Small intestine (tissue), 16 donors: Measurements from ENCODE around the gene CAMK1D. TPM values are rescaled to one million over a fixed set of nuclear protein-coding genes. Genes with fewer than 3 reads are reported as not detected.
"Not testable (repeated sequence)": the region's sequence is repeated elsewhere in the genome, so short reads cannot be mapped to it uniquely, and the experiment has no call there.

Experiments used
- DNase-seq, 2 donors: peaks; one replicate each; pipeline versions ENCODE4 v3.0.0 to v3.0.0-alpha.2; 2013
- FAIRE-seq: peaks from 2 replicates; lab custom pipeline; 2012; peaks lifted over from hg19 to GRCh38; lab: Jason Lieb, UNC
- H3K27ac ChIP-seq, 3 donors: one replicate each; pipeline ENCODE4 v1.5.1; 2013; ENCODE audit warnings: low read length in 2 of 3, mild to moderate bottlenecking in 2 of 3, control low read depth in 1 of 3, inconsistent platforms in 1 of 3, low read depth in 1 of 3, moderate library complexity in 1 of 3
- H3K27me3 ChIP-seq, 3 donors: one replicate each; pipeline ENCODE4 v1.6.1; 2013; ENCODE audit warnings: low read length in 3 of 3, inconsistent platforms in 1 of 3; ENCODE audit not compliant: control insufficient read depth in 3 of 3, insufficient read depth in 3 of 3
- H3K36me3 ChIP-seq, 3 donors: one replicate each; pipeline ENCODE4 v1.6.1; 2013; ENCODE audit warnings: low read length in 3 of 3, inconsistent platforms in 1 of 3, low read depth in 1 of 3, mild to moderate bottlenecking in 1 of 3, moderate library complexity in 1 of 3; ENCODE audit not compliant: control insufficient read depth in 3 of 3, insufficient read depth in 2 of 3
- H3K4me1 ChIP-seq, 3 donors: one replicate each; pipeline ENCODE4 v1.6.1; 2013; ENCODE audit warnings: low read length in 2 of 3, inconsistent platforms in 1 of 3, low read depth in 1 of 3, mild to moderate bottlenecking in 1 of 3, moderate library complexity in 1 of 3; ENCODE audit not compliant: control insufficient read depth in 3 of 3, insufficient read depth in 2 of 3
- H3K4me3 ChIP-seq, 3 donors: one replicate each; pipeline ENCODE4 v1.5.1; 2013; ENCODE audit warnings: low read length in 3 of 3, control low read depth in 1 of 3, inconsistent platforms in 1 of 3, low read depth in 1 of 3, mild to moderate bottlenecking in 1 of 3, moderate library complexity in 1 of 3
- H3K9me3 ChIP-seq, 2 donors: one replicate each; pipeline ENCODE4 v1.6.1; 2013; ENCODE audit warnings: low read depth in 1 of 2, low read length in 1 of 2; ENCODE audit not compliant: control insufficient read depth in 2 of 2, insufficient read depth in 1 of 2
- WGBS, 3 donors: extraction: QIAGEN DNeasy Blood & Tissue Kit; methylation state at CpG; one replicate each; pipeline ENCODE4 v1.1.7; 2013; 5-methylcytosine and 5-hydroxymethylcytosine counted together
- long read RNA-seq, 10 donors: transcript quantifications; one replicate each; lab custom pipeline, GENCODE V29; 2026
- polyA plus RNA-seq, 4 donors: library from polyadenylated mRNA; stranded (reverse) in 3 of 4; unstranded in 1 of 4; fragments of 200-250 nt in 3 of 4; fragments of 120-200 nt in 1 of 4; gene quantifications; one replicate each; pipeline versions ENCODE4 v1.2.1 to v1.2.3, GENCODE V29; 2013
- donor health status: healthy with polysubstance abuse.
- donor health status: control.
- donor health status: control.
- donor health status: Bipolar disorder and iron deficiency.
- donor health status: healthy.

The CAMK1D gene
- polyA plus RNA-seq: 1 to 10 TPM in 3 of 4 donors, under 1 TPM in 1; 0.45 to 9.7 (median 3.8) TPM
- long read RNA-seq, donor 1: 0 reads
- long read RNA-seq, donor 2: 0 reads
- long read RNA-seq, donor 3: 0 reads
- long read RNA-seq, donor 4: 0 reads
- long read RNA-seq, donor 5: 0 reads
- long read RNA-seq, donor 6: 0 reads
- long read RNA-seq, donor 7: 0 reads
- long read RNA-seq, donor 8: 0 reads
- long read RNA-seq, donor 9: 0 reads
- long read RNA-seq, donor 10: 0 reads

DNA sequence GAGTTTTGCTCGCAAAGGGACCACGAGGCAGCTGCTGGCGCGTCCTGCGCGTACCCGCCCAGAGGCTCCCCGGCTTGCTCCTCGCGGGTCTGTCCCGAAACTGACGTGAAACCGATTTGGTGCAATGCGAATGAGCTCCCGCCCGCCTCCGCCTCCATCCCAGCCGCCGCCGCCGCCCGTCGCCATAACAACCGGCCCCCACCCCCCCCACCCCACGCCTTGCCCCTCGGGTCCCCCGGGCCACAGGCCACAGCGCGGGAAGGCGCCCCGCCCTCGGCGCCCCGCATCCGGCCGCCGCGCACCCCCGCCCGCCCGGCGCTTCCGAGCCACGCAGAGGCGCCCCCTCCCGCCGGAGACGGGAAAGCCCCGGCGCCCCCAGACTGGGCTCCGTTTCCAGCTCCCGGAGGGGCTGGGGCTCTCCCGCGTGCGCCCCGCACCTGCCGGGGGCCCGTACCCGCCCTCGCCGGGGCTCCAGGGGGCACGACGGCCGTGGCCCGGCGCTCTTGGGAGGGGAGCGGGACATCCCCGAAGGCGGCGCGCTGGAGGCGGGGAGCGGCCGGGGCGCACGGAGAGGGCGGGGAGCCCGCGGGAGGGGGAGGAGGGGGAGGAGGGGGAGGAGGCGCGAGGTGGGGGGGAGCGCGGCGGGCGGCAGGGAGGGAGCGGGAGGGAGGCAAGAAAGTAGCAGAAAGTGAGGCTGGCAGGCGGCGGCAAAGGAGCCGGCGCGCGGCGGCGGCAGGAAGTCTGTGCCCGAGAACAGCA, at the start of gene CAMK1D:
Gene CAMK1D, plus strand, starts transcription at position 678 of the 759 bp plus-strand sequence.
- peak within 1 kb of the TSS; percentile 79 to 92 (median 83) for H3K4me3 ChIP-seq
- 0 to 1% (median 1%) methylated on average over 39 to 94 of the region's 95 CpGs for WGBS, 3 donors
- DNase-seq (peak; percentile 73 to 85), FAIRE-seq (no peak)
- H3K36me3 ChIP-seq: no peaks in the 10 kb centered on the region
- peaks cover 0 to 15% (median 2%) of the 10 kb centered on the region in 3 donors for H3K4me1 ChIP-seq
- H3K9me3 ChIP-seq: no peaks in the 10 kb centered on the region
- H3K27ac ChIP-seq: peak within 1 kb of the TSS; percentile 59 to 84 (median 69)
- no peaks in the 10 kb centered on the region for H3K27me3 ChIP-seq

DNA sequence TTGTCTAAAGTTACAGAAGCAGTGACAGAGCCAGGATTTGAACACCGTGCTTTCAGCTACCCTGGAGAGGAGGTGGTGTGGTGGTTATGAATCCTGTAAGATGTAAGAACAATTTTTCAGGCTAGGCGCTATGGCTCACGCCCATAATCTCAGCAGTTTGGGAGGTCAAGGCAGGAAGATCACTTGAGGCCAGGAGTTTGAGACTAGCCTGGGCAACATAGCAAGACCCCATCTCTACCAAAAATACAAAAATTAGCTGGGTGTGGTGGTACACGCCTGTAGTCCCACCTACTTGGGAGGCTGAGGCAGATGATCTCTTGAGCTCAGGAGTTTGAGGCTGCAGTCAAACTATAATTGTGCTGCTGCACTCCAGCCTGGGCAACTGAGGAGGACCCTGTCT, 48.3 kb upstream of the CAMK1D start:
- not testable (repeated sequence) for H3K9me3 ChIP-seq, H3K4me3 ChIP-seq, DNase-seq, H3K27me3 ChIP-seq, H3K27ac ChIP-seq, H3K36me3 ChIP-seq, H3K4me1 ChIP-seq, FAIRE-seq
- 94 to 96% (median 95%) methylated on average over 4 of the region's 4 CpGs for WGBS, 3 donors

DNA sequence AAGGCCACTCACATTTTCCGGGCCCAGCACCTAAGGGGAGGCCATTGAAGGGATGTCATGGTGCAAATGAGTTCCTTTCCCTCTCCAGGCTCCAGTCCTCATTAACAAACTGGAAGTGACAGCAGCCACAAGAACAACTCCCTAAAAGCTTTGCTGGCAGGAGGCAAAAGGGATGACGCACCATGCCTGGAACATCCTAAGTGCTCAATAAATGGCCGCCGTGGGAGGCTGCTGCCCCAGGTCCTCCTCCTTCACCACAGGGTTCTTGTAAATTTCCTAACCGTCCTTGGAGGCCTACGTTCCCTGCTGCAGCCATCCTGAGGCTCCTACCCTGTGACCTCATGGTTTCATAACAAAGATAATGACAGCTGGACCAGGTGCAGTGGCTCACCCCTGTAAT, 41.3 kb upstream of the CAMK1D start:
- Histone ChIP-seq H3K4me1 (no peaks in the 10 kb centered on the region), H3K27me3 (no peaks in the 10 kb centered on the region), H3K9me3 (no peaks in the 10 kb centered on the region), H3K27ac (no peak overlapping the region), H3K36me3 (no peaks in the 10 kb centered on the region), H3K4me3 (no peak overlapping the region)
- FAIRE-seq (no peak), DNase-seq (no peak)
- WGBS, 3 donors: 83 to 93% (median 89%) methylated on average over 6 of the region's 6 CpGs

DNA sequence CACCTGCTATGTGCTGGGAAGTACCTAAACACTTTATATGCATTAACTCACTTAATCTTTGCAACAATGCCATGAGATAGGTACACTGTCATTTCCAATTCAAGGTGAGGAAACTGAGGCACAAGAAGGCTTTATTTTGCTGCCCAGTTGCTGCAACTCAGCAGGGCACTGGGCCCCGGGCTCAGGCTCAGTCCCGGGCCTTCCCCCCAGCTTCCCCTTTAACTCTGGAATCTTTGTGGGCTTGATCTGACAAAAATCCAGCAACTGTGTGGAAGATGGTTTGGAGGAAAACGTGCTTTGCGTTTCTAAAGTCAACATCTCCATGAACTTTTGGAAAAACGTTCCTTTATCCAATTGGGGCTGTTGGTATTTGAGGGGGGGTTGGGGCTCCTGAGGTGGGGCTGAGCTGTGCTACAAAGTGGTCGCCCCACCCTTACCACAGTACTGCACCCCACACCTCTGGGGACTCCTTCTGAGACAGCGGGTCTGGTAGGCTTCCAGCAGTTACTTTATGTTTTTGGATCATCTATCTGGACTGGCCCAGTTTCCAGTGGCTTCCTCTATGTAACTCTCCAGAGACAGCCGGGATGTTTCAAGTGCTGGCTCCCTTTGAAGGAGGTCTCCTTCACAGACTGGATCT, 40.5 kb upstream of the CAMK1D start:
- 67 to 81% (median 76%) methylated on average over 8 of the region's 8 CpGs for WGBS, 3 donors
- no peaks in the 10 kb centered on the region for H3K4me1 ChIP-seq
- no peak for FAIRE-seq

DNA sequence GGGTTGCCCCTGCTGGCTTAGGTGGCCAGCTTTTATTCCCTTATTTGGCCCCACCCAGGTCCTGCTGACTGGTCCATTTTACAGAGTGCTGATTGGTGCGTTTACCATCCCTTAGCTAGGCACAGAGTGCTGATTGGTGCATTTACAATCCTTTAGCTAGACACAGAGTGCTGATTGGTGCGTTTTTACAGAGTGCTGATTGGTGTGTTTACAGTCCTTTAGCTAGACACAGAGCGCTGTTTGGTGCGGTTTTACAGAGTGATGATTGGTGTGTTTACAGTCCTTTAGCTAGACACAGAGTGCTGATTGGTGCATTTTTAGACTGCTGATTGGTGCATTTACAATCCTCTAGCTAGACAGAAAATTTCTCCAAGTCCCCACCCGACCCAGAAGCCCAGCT, 39.6 kb upstream of the CAMK1D start:
- not testable (repeated sequence) for H3K27ac ChIP-seq, H3K27me3 ChIP-seq, H3K4me1 ChIP-seq, H3K9me3 ChIP-seq, H3K36me3 ChIP-seq, H3K4me3 ChIP-seq, FAIRE-seq, DNase-seq
- 80 to 89% (median 85%) methylated on average over 5 of the region's 5 CpGs for whole genome bisulfite sequencing, 3 donors

More for the DNA sequence above, 40.5 kb upstream of the CAMK1D start:
- Histone ChIP-seq H3K27me3 (no peaks in the 10 kb centered on the region), H3K27ac (no peak overlapping the region), H3K9me3 (no peaks in the 10 kb centered on the region), H3K36me3 (no peaks in the 10 kb centered on the region), H3K4me3 (no peak overlapping the region)
- DNase-seq: no peak

DNA sequence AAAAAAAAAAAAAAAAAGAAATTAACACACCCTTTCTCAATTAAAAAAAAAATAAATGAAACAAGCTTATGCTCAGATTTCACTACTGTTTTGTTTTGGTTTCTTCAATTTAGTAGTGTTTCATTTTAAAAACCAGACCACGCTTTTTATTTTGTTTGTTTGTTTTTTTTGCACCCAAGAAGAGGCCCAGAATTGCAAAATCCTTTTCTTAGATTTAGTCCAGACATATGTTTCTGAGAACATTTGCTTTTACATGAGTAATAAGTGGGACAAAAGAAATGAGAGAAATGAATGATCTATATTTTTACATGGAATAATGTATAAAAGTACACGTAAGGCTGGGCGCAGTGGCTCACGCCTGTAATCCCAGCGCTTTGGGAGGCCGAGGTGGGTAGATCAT, 34.5 kb upstream of the CAMK1D start:
- Histone ChIP-seq H3K4me3 (no peak overlapping the region), H3K4me1 (no peaks in the 10 kb centered on the region), H3K36me3 (no peaks in the 10 kb centered on the region), H3K9me3 (no peaks in the 10 kb centered on the region), H3K27ac (no peak overlapping the region), H3K27me3 (no peaks in the 10 kb centered on the region)
- DNase-seq: no peak
- FAIRE-seq: no peak
- 89 to 95% (median 89%) methylated on average over 6 of the region's 6 CpGs for WGBS, 3 donors

DNA sequence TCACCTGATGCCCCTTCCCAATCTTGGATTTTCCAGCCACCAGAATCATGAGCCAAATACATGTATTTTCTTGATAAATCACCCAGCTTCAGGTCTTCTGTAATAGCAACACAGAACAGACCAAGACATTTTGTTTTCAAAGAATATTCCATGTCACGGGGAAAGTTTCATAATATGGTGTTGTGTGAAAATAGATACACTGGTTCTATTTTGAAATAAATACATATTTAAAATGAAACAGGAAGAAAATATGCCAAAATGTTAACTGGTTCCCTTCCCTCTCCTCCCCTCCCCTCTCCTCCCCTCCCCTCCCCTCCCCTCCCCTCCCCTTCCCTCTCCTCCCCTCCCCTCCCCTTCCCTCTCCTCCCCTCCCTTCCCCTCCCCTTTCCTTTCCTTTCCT, 30.3 kb upstream of the CAMK1D start:
- no peak overlapping the region for H3K4me3 ChIP-seq
- H3K4me1 ChIP-seq: no peaks in the 10 kb centered on the region
- H3K36me3 ChIP-seq: no peaks in the 10 kb centered on the region
- no peak overlapping the region for H3K27ac ChIP-seq
- H3K9me3 ChIP-seq: no peaks in the 10 kb centered on the region
- DNase-seq: no peak
- no peaks in the 10 kb centered on the region for H3K27me3 ChIP-seq
- whole genome bisulfite sequencing, 3 donors: 91 to 100% (median 93%) methylated on average over 1 of the region's 1 CpG
- FAIRE-seq: no peak

DNA sequence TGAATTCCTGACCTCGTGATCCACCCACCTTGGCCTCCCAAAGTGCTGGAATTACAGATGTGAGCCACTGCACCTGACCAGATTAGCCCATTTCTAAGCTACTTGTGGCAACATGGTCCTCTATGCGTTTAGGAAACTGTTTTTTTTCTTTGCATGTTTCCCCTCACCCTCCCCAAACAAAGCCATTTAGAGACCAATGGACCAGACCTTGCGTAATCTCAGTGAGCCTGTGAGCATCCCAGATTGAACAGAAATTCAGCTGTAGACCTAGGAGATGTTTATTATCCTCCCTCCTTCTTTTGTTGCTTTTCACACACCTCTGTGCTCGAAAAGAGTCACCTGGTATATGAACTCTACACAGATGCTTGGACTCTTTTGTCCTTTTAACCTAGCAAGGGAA, 28.5 kb upstream of the CAMK1D start:
- no peak overlapping the region for H3K4me3 ChIP-seq
- 74 to 90% (median 85%) methylated on average over 4 of the region's 4 CpGs for WGBS, 3 donors
- H3K36me3 ChIP-seq: no peaks in the 10 kb centered on the region
- H3K27me3 ChIP-seq: no peaks in the 10 kb centered on the region
- H3K27ac ChIP-seq: no peak overlapping the region
- DNase-seq: no peak
- H3K9me3 ChIP-seq: no peaks in the 10 kb centered on the region
- no peak for FAIRE-seq
- H3K4me1 ChIP-seq: no peaks in the 10 kb centered on the region
